ENCODE measurements around the gene TNIK.

DNA sequence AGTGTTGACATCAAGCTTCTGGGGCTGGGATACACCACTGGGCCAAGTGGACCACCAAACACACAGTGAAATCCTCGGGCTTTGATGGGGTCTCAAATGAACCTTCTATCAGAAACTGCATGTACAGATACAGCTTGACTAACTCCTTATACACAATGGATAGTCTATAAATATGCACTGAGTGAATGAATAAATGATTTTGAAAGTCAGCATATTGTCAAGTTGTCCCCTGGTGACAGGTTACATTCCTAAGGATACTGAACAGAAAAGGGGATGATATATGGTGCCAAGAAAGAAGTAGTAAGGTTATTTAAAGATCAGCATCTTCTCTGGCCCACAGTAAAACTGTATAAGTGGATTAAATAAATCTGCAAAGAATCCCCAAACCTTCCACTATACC is 274.2 kb downstream of the TNIK start:
- TF ChIP-seq, protein P1, sequence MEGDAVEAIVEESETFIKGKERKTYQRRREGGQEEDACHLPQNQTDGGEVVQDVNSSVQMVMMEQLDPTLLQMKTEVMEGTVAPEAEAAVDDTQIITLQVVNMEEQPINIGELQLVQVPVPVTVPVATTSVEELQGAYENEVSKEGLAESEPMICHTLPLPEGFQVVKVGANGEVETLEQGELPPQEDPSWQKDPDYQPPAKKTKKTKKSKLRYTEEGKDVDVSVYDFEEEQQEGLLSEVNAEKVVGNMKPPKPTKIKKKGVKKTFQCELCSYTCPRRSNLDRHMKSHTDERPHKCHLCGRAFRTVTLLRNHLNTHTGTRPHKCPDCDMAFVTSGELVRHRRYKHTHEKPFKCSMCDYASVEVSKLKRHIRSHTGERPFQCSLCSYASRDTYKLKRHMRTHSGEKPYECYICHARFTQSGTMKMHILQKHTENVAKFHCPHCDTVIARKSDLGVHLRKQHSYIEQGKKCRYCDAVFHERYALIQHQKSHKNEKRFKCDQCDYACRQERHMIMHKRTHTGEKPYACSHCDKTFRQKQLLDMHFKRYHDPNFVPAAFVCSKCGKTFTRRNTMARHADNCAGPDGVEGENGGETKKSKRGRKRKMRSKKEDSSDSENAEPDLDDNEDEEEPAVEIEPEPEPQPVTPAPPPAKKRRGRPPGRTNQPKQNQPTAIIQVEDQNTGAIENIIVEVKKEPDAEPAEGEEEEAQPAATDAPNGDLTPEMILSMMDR (IDR thresholded peaks at IDR 0.05; ENCODE audit: poor library complexity), result no peak
- TF ChIP-seq EZH2phosphoT487 (IDR thresholded peaks at IDR 0.05; ENCODE audit: low read depth, severe bottlenecking, unreplicated experiment), result no peak

All from hepatocyte (in vitro differentiated cells).